HepG2 (cell line): ENCODE results near the gene LIME1. TPM values are rescaled to one million over a fixed set of nuclear protein-coding genes. Genes with fewer than 3 reads are reported as not detected.

ENCODE experiments used
- ATF7-NPFF ChIP-seq: sonication (generic); formaldehyde crosslinking; IDR thresholded peaks from 2 replicates; pipeline ENCODE4 v1.8.1; 2023; ENCODE audit warnings: mild to moderate bottlenecking, low read depth, missing genetic modification reagents, moderate library complexity
- HNF4A ChIP-seq: sonication (generic); formaldehyde crosslinking; IDR thresholded peaks from 2 replicates; pipeline ENCODE4 v1.4.0; 2020; ENCODE audit warnings: missing genetic modification reagents
- MATR3 ChIP-seq: sonication (generic); formaldehyde crosslinking; IDR thresholded peaks from 2 replicates; pipeline ENCODE4 v1.4.0; 2020; ENCODE audit warnings: missing genetic modification reagents
- MED1 ChIP-seq: sonication (generic); formaldehyde crosslinking; IDR thresholded peaks from 2 replicates; pipeline ENCODE4 v1.4.0; 2020; ENCODE audit warnings: missing genetic modification reagents
- MIXL1 ChIP-seq: IDR thresholded peaks from 2 replicates; pipeline ENCODE4 v1.6.1; 2016
- NR3C1 ChIP-seq: sonication (generic); formaldehyde crosslinking; IDR thresholded peaks from 2 replicates; pipeline ENCODE4 v1.4.0; 2020; ENCODE audit warnings: missing genetic modification reagents
- STAG1 ChIP-seq: sonication (generic); formaldehyde crosslinking; IDR thresholded peaks from 2 replicates; pipeline ENCODE4 v1.4.0; 2020; ENCODE audit warnings: missing genetic modification reagents
- TOPORS ChIP-seq: sonication (generic); formaldehyde crosslinking; IDR thresholded peaks from 2 replicates; pipeline ENCODE4 v1.8.0; 2023; ENCODE audit warnings: mild to moderate bottlenecking, missing genetic modification reagents
- ZNF282 ChIP-seq: fragments of 450-650 bp; IDR thresholded peaks from 2 replicates; pipeline ENCODE4 v1.6.1; 2018; ENCODE audit not compliant: partially characterized antibody
- ZNF337 ChIP-seq: sonication (generic); formaldehyde crosslinking; IDR thresholded peaks from 2 replicates; pipeline ENCODE4 v1.5.1; 2020; ENCODE audit warnings: missing genetic modification reagents, low read depth, mild to moderate bottlenecking, borderline replicate concordance
- ZNF431 ChIP-seq: sonication (generic); formaldehyde crosslinking; IDR thresholded peaks from 2 replicates; pipeline ENCODE4 v1.9.0; 2022; ENCODE audit warnings: missing genetic modification reagents, low read depth, mild to moderate bottlenecking, borderline replicate concordance
- ZNF629 ChIP-seq: sonication (generic); formaldehyde crosslinking; conservative IDR thresholded peaks from 2 replicates; pipeline ENCODE4 v1.5.0; 2020; ENCODE audit warnings: missing genetic modification reagents
- polyA plus RNA-seq, 8 experiments: library from polyadenylated mRNA; depleted of rRNA in 3 of 8; stranded (reverse) in 7 of 8; unstranded in 1 of 8; fragments of >200 nt; fragmentation: Illumina TruSeq in 4 of 8; extraction: Trizol in 4 of 8; gene quantifications; 2 replicates each; pipeline versions ENCODE4 v1.2.1 to v1.2.3, GENCODE V29; 2011 to 2016; ENCODE audit warnings: low read depth in 4 of 8, missing spikeins in 1 of 8, mixed read lengths in 1 of 8; ENCODE audit not compliant: insufficient read depth in 1 of 8
- total RNA-seq, 5 experiments: library from RNA; depleted of rRNA; stranded (reverse); fragments of >200 nt; fragmentation: Illumina TruSeq; extraction: Trizol; gene quantifications; 2 replicates each; pipeline ENCODE4 v1.2.3, GENCODE V29; 2016; ENCODE audit warnings: low read depth in 1 of 5
- TF ChIP-seq, protein P1 (sequence below): sonication (generic); formaldehyde crosslinking; IDR thresholded peaks from 2 replicates; pipeline ENCODE4 v1.4.0; 2020; ENCODE audit warnings: missing genetic modification reagents
- TF ChIP-seq, protein P2 (sequence below): IDR thresholded peaks from 2 replicates; pipeline ENCODE4 v1.6.1; 2016; ENCODE audit warnings: mild to moderate bottlenecking
- TF ChIP-seq, protein P3 (sequence below): sonication (generic); formaldehyde crosslinking; IDR thresholded peaks from 2 replicates; pipeline ENCODE4 v1.9.0; 2021; ENCODE audit warnings: missing genetic modification reagents, borderline replicate concordance
- TF ChIP-seq, protein P4 (sequence below): sonication (generic); formaldehyde crosslinking; IDR thresholded peaks from 2 replicates; pipeline ENCODE4 v1.4.0; 2020; ENCODE audit warnings: missing genetic modification reagents
- TF ChIP-seq, protein P5 (sequence below): sonication (generic); formaldehyde crosslinking; IDR thresholded peaks from 2 replicates; pipeline ENCODE4 v1.4.0; 2020; ENCODE audit warnings: missing genetic modification reagents, borderline replicate concordance

LIME1 gene
- total and polyA plus RNA-seq, 2 of the 13 experiments (the other 11 are each of a cell fraction or from before 2014, with no cell fraction given), result 13.0 to 61.5 TPM

DNA sequence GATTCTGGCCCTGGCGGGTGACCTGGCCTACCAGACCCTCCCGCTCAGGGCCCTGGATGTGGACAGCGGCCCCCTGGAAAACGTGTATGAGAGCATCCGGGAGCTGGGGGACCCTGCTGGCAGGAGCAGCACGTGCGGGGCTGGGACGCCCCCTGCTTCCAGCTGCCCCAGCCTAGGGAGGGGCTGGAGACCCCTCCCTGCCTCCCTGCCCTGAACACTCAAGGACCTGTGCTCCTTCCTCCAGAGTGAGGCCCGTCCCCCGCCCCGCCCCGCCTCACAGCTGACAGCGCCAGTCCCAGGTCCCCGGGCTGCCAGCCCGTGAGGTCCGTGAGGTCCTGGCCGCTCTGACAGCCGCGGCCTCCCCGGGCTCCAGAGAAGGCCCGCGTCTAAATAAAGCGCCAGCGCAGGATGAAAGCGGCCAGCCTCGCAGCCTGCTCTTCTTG, 2.2 kb downstream of the LIME1 start (continued):
- TF ChIP-seq, protein P1, sequence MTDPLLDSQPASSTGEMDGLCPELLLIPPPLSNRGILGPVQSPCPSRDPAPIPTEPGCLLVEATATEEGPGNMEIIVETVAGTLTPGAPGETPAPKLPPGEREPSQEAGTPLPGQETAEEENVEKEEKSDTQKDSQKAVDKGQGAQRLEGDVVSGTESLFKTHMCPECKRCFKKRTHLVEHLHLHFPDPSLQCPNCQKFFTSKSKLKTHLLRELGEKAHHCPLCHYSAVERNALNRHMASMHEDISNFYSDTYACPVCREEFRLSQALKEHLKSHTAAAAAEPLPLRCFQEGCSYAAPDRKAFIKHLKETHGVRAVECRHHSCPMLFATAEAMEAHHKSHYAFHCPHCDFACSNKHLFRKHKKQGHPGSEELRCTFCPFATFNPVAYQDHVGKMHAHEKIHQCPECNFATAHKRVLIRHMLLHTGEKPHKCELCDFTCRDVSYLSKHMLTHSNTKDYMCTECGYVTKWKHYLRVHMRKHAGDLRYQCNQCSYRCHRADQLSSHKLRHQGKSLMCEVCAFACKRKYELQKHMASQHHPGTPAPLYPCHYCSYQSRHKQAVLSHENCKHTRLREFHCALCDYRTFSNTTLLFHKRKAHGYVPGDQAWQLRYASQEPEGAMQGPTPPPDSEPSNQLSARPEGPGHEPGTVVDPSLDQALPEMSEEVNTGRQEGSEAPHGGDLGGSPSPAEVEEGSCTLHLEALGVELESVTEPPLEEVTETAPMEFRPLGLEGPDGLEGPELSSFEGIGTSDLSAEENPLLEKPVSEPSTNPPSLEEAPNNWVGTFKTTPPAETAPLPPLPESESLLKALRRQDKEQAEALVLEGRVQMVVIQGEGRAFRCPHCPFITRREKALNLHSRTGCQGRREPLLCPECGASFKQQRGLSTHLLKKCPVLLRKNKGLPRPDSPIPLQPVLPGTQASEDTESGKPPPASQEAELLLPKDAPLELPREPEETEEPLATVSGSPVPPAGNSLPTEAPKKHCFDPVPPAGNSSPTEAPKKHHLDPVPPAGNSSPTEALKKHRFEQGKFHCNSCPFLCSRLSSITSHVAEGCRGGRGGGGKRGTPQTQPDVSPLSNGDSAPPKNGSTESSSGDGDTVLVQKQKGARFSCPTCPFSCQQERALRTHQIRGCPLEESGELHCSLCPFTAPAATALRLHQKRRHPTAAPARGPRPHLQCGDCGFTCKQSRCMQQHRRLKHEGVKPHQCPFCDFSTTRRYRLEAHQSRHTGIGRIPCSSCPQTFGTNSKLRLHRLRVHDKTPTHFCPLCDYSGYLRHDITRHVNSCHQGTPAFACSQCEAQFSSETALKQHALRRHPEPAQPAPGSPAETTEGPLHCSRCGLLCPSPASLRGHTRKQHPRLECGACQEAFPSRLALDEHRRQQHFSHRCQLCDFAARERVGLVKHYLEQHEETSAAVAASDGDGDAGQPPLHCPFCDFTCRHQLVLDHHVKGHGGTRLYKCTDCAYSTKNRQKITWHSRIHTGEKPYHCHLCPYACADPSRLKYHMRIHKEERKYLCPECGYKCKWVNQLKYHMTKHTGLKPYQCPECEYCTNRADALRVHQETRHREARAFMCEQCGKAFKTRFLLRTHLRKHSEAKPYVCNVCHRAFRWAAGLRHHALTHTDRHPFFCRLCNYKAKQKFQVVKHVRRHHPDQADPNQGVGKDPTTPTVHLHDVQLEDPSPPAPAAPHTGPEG (CRISPR knock-in tag), result no peak
- TF ChIP-seq TOPORS (CRISPR knock-in tag), result no peak
- TF ChIP-seq NR3C1 (CRISPR knock-in tag), result no peak
- TF ChIP-seq, protein P2, sequence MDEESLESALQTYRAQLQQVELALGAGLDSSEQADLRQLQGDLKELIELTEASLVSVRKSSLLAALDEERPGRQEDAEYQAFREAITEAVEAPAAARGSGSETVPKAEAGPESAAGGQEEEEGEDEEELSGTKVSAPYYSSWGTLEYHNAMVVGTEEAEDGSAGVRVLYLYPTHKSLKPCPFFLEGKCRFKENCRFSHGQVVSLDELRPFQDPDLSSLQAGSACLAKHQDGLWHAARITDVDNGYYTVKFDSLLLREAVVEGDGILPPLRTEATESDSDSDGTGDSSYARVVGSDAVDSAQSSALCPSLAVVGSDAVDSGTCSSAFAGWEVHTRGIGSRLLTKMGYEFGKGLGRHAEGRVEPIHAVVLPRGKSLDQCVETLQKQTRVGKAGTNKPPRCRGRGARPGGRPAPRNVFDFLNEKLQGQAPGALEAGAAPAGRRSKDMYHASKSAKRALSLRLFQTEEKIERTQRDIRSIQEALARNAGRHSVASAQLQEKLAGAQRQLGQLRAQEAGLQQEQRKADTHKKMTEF, result peak; percentile 52
- no peak for TF ChIP-seq STAG1 (CRISPR knock-in tag)
- TF ChIP-seq ZNF629, result 0 out of 2 replicates have a peak, but pooled peaks have one; percentile 1
- TF ChIP-seq, protein P3, sequence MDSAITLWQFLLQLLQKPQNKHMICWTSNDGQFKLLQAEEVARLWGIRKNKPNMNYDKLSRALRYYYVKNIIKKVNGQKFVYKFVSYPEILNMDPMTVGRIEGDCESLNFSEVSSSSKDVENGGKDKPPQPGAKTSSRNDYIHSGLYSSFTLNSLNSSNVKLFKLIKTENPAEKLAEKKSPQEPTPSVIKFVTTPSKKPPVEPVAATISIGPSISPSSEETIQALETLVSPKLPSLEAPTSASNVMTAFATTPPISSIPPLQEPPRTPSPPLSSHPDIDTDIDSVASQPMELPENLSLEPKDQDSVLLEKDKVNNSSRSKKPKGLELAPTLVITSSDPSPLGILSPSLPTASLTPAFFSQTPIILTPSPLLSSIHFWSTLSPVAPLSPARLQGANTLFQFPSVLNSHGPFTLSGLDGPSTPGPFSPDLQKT (CRISPR knock-in tag), result no peak
- TF ChIP-seq ATF7-NPFF, result no peak
- TF ChIP-seq MED1 (CRISPR knock-in tag), result no peak
- no peak for TF ChIP-seq MATR3
- no peak for TF ChIP-seq ZNF282
- TF ChIP-seq HNF4A, result no peak
- 0 out of 2 replicates have a peak, but pooled peaks have one; percentile 1 for TF ChIP-seq ZNF431 (CRISPR knock-in tag)
- TF ChIP-seq MIXL1, result no peak
- TF ChIP-seq, protein P4, sequence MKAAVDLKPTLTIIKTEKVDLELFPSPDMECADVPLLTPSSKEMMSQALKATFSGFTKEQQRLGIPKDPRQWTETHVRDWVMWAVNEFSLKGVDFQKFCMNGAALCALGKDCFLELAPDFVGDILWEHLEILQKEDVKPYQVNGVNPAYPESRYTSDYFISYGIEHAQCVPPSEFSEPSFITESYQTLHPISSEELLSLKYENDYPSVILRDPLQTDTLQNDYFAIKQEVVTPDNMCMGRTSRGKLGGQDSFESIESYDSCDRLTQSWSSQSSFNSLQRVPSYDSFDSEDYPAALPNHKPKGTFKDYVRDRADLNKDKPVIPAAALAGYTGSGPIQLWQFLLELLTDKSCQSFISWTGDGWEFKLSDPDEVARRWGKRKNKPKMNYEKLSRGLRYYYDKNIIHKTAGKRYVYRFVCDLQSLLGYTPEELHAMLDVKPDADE, result no peak; the same call in 1 of the 2 replicates
- TF ChIP-seq, protein P5, sequence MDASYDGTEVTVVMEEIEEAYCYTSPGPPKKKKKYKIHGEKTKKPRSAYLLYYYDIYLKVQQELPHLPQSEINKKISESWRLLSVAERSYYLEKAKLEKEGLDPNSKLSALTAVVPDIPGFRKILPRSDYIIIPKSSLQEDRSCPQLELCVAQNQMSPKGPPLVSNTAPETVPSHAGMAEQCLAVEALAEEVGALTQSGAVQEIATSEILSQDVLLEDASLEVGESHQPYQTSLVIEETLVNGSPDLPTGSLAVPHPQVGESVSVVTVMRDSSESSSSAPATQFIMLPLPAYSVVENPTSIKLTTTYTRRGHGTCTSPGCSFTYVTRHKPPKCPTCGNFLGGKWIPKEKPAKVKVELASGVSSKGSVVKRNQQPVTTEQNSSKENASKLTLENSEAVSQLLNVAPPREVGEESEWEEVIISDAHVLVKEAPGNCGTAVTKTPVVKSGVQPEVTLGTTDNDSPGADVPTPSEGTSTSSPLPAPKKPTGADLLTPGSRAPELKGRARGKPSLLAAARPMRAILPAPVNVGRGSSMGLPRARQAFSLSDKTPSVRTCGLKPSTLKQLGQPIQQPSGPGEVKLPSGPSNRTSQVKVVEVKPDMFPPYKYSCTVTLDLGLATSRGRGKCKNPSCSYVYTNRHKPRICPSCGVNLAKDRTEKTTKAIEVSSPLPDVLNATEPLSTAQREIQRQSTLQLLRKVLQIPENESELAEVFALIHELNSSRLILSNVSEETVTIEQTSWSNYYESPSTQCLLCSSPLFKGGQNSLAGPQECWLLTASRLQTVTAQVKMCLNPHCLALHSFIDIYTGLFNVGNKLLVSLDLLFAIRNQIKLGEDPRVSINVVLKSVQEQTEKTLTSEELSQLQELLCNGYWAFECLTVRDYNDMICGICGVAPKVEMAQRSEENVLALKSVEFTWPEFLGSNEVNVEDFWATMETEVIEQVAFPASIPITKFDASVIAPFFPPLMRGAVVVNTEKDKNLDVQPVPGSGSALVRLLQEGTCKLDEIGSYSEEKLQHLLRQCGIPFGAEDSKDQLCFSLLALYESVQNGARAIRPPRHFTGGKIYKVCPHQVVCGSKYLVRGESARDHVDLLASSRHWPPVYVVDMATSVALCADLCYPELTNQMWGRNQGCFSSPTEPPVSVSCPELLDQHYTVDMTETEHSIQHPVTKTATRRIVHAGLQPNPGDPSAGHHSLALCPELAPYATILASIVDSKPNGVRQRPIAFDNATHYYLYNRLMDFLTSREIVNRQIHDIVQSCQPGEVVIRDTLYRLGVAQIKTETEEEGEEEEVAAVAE (CRISPR knock-in tag), result no peak
- no peak for TF ChIP-seq ZNF337 (CRISPR knock-in tag)
